Sigmoid colon (tissue), 4 donors: ENCODE results near the gene ERMP1.

Source experiments
- CTCF ChIP-seq, 4 experiments: fragments of 450-650 bp in 3 of 4; fragments of 200-600 bp in 1 of 4; IDR thresholded peaks; one replicate each; pipeline ENCODE4 v1.5.1; 2016 to 2019; ENCODE audit warnings: antibody characterized with exemption in 4 of 4, mild to moderate bottlenecking in 3 of 4, moderate library complexity in 2 of 4
- POLR2AphosphoS5 ChIP-seq, 4 donors: sonication (generic); formaldehyde crosslinking; IDR thresholded peaks; one replicate each; pipeline ENCODE4 v1.6.1; 2017; ENCODE audit warnings: antibody characterized with exemption in 4 of 4

DNA sequence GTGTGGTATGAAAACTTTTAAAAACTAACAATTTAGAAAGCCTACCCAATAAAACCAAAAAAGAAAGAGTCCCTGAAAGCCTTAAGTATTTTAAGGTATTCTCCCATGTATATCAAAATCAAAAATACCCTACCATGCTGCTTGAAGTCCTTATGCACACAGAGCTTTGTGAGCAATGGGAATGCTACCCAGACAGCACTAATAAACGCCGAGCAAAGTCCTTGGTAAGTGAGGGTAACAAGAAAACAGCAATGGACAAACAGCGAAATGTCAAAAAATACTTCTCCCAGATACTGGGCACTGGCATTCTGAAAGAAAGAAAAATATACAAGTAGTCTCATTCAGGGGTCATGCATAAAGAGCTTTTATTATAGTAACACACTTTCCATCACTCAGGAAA lies 27.4 kb downstream of the ERMP1 start:
- TF ChIP-seq CTCF (IDR thresholded peaks at IDR 0.05) (no peak), POLR2AphosphoS5 (IDR thresholded peaks at IDR 0.05) (no peak)
